ENCODE results near the gene PDCD1.
"Not testable (repeated sequence)": the region's sequence is repeated elsewhere in the genome, so short reads cannot be mapped to it uniquely, and the experiment has no call there.

PDCD1 gene

GRCh38 chr2:241801611-241802420 is 56.9 kb downstream of the PDCD1 start:
- no peak for DNase-seq (ENCODE audit: low read depth in 1 of 2, low spot score in 1 of 2)

DNA sequence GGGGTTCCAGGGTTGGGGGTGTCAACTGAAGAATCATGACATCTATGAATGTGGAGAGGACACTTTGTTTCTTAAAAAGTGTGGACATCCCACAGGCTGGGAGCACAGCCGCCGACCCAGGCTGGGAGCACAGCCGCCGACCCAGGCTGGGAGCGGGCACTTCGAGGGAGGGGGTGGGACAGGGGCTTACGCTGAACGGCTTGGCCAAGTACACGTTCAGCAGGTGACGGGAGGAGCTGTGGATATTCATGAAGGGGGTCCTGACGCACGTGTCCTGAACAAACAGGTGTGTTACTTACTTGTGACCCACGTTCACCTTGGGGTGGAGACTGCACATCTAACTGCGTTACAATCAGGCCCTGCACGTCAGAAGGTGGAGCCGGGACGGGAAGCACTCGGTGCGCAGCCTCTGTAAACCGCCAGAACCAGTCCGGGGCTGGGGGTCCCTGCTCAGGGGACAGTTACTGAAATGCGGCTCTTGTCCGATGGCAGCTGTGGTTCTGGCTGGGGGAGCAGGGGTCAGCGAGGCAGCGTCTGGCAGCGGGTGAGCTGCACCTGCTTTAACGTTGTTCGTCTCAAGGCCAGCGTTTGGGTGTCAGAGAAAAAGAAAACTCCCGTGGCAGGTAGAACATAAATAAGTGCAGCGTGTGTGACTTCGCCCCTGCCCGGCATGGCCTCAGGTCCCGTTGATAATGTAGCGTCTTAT is 58.3 kb downstream of the PDCD1 start:
- not testable (repeated sequence) for DNase-seq (ENCODE audit: low read depth in 1 of 2, low spot score in 1 of 2)

Data from activated T-helper 1 cell treated with anti-CD3 and anti-CD28 coated beads, Interleukin-2, amount 50 U/mL, for 16 hours (primary cell).